Measurements from ENCODE around the gene MDM2. TPM values are rescaled to one million over a fixed set of nuclear protein-coding genes. Genes with fewer than 3 reads are reported as not detected.

Gene MDM2
- total and polyA plus RNA-seq, 2 donors (not counting 3 experiments of a cell fraction or from before 2014, with no cell fraction given): 16.7 to 270 TPM

- Histone ChIP-seq H3K79me2 (ENCODE audit: control insufficient read depth, insufficient read depth, low read length) (no peaks in the 10 kb centered on the region), H3K9me1 (replicated peaks; ENCODE audit: control insufficient read depth, extremely low read depth, insufficient read depth, low read length) (no peaks in the 10 kb centered on the region), H3K9me3 (replicated peaks; ENCODE audit: control insufficient read depth, insufficient read depth, low read length) (no peaks in the 10 kb centered on the region), H3K4me1 (ENCODE audit: control insufficient read depth, extremely low read depth, insufficient read depth, low read length) (no peaks in the 10 kb centered on the region), H2AFZ (ENCODE audit: low read depth, low read length) (no peak overlapping the region), H3K36me3 (ENCODE audit: control insufficient read depth in 2 of 2, extremely low read depth in 1 of 2, insufficient read depth in 2 of 2, low read length in 2 of 2) (peaks cover 11 to 15% of the 10 kb centered on the region in 2 experiments), H3K27ac (ENCODE audit: insufficient read depth, low read depth, low read length) (no peak overlapping the region), H3K4me2 (ENCODE audit: insufficient read depth, low read length) (no peak overlapping the region), H4K20me1 (replicated peaks; ENCODE audit: control insufficient read depth, extremely low read depth, insufficient read depth, low read length) (peaks cover 7% of the 10 kb centered on the region), H3K27me3 (ENCODE audit: control insufficient read depth in 2 of 2, insufficient read depth in 2 of 2, low read length in 2 of 2) (no peaks in the 10 kb centered on the region), H3K9ac (replicated peaks; ENCODE audit: extremely low read depth, insufficient read depth, low read length) (no peak overlapping the region), H3K4me3 (replicated peaks in 1 of 3; ENCODE audit: insufficient read depth in 1 of 3, low read depth in 1 of 3, low read length in 3 of 3) (no peak overlapping the region)
- intact Hi-C loops (cut with micrococcal nuclease): no loop called here
- POLR2A ChIA-PET: no interaction called here
- no TSS peak for BruUV-seq (replicated peaks)
- DNase-seq (ENCODE audit: low read depth, low spot score): no peak
- dilution Hi-C loops (cut with MboI; ENCODE audit: extremely low pct_ligation_motif_present, low sequenced_read_pairs): no loop called here
- CTCF ChIA-PET: interaction anchor here (0.6 to 3.1 kb wide), 4 partner anchors 9 to 42 kb away, joined by 3 to 20 read pairs (median 4); no protein-coding TSS in a partner anchor
- TF ChIP-seq MAX (IDR thresholded peaks at IDR 0.05; ENCODE audit: insufficient read depth, insufficient read length): no peak
- no peak for TF ChIP-seq FOS (IDR thresholded peaks at IDR 0.05; ENCODE audit: borderline replicate concordance, insufficient read depth, low read length)
- TF ChIP-seq EZH2 (IDR thresholded peaks at IDR 0.05; ENCODE audit: borderline replicate concordance, low read depth, low read length, severe bottlenecking): no peak
- no peak for TF ChIP-seq JUN (IDR thresholded peaks at IDR 0.05; ENCODE audit: borderline replicate concordance, insufficient read depth, insufficient read length, low read depth)
- TF ChIP-seq POLR2A (IDR thresholded peaks at IDR 0.05; ENCODE audit: low read depth, low read length): no peak
- no peak for TF ChIP-seq POLR2AphosphoS5 (IDR thresholded peaks at IDR 0.05; ENCODE audit: insufficient read depth, low read depth, low read length)
- TF ChIP-seq MYC (IDR thresholded peaks at IDR 0.05; ENCODE audit: low read depth, low read length): no peak
- TF ChIP-seq GATA2 (IDR thresholded peaks at IDR 0.05; ENCODE audit: insufficient read depth, insufficient read length, low read depth, low read length): no peak
- no peak for TF ChIP-seq CTCF (IDR thresholded peaks at IDR 0.05; ENCODE audit: extremely low read depth in 1 of 2, insufficient read depth in 1 of 2, low read depth in 1 of 2, low read length in 2 of 2)
- FAIRE-seq: no peak
These were observed 37.1 kb downstream of the MDM2 start for GRCh38 chr12:68844788-68845695.
